Measurements from ENCODE around the gene NCAM1.

DNA sequence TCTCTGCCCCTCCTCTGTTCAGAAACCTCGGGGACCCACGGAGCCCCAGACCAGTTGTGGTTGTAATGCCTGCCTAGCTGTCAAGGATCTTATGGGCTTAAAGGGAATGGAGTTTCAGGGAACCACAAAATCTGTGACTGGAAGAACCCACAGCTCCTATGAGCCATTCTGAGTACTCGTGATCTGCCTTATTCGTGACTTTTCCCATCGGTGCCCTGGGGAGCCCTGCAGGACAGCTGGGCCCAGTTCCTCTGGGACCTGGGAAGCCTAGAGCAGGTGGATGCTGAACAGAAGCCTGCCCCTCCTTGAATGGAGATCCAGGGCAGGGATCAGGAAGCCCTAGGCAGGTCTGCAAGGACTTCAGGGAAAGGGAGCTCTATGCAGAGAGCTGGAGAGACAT lies 311.1 kb downstream of the NCAM1 start:
- TF ChIP-seq BHLHE40 (IDR thresholded peaks at IDR 0.05; ENCODE audit: borderline replicate concordance), result no peak
- no peak for TF ChIP-seq FOXK2 (IDR thresholded peaks at IDR 0.05)
- TF ChIP-seq ELF4 (IDR thresholded peaks at IDR 0.05), result no peak
- TF ChIP-seq TARDBP (IDR thresholded peaks at IDR 0.05), result no peak
- TF ChIP-seq, protein P1, sequence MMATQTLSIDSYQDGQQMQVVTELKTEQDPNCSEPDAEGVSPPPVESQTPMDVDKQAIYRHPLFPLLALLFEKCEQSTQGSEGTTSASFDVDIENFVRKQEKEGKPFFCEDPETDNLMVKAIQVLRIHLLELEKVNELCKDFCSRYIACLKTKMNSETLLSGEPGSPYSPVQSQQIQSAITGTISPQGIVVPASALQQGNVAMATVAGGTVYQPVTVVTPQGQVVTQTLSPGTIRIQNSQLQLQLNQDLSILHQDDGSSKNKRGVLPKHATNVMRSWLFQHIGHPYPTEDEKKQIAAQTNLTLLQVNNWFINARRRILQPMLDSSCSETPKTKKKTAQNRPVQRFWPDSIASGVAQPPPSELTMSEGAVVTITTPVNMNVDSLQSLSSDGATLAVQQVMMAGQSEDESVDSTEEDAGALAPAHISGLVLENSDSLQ (IDR thresholded peaks at IDR 0.05), result no peak
- TF ChIP-seq SP1 (IDR thresholded peaks at IDR 0.05), result no peak
- no peak for TF ChIP-seq SUZ12 (IDR thresholded peaks at IDR 0.05)
- TF ChIP-seq FOXM1 (IDR thresholded peaks at IDR 0.05; ENCODE audit: borderline replicate concordance), result no peak
- no peak for TF ChIP-seq ZNF384 (IDR thresholded peaks at IDR 0.05)
